ENCODE results near the gene HES3. TPM values are rescaled to one million over a fixed set of nuclear protein-coding genes. Genes with fewer than 3 reads are reported as not detected.

The HES3 gene
- polyA plus RNA-seq, 1 of the 3 experiments (the other 2 are of a cell fraction) = not detected

GRCh38 chr1:6261615-6261995, 17.6 kb downstream of the HES3 start (continued):
- no peak for TF ChIP-seq POLR2AphosphoS5 (IDR thresholded peaks at IDR 0.05; ENCODE audit: low read depth, low read length)
- no peak for TF ChIP-seq MXI1 (IDR thresholded peaks at IDR 0.05; ENCODE audit: low read depth, low read length)
- no peak for TF ChIP-seq PBX3 (IDR thresholded peaks at IDR 0.05)

- CTCF ChIA-PET = interaction anchor here (1.3 to 2.1 kb wide), 4 partner anchors 16 to 175 kb away, joined by 3 to 20 read pairs (median 4); no protein-coding TSS in a partner anchor
Measured at GRCh38 chr1:6262555-6263420, 18.8 kb downstream of the HES3 start.

More at GRCh38 chr1:6262555-6263420, 18.8 kb downstream of the HES3 start:
- H3K27ac ChIP-seq (ENCODE audit: low read depth in 2 of 2, low read length in 1 of 2) = peak overlapping the region in 1 of 2 experiments; percentile 22; a peak in 1 of 4 replicates
- TF ChIP-seq GATA2 (CRISPR knock-in tag; IDR thresholded peaks at IDR 0.05) (no peak), USF1 (IDR thresholded peaks at IDR 0.05; ENCODE audit: borderline replicate concordance, low read depth) (no peak), MAX (IDR thresholded peaks at IDR 0.05; ENCODE audit: low read depth) (no peak), FOXJ3 (CRISPR knock-in tag; IDR thresholded peaks at IDR 0.05) (no peak), REST (IDR thresholded peaks at IDR 0.05; ENCODE audit: low read depth, low read length) (no peak), RXRA (IDR thresholded peaks at IDR 0.05; ENCODE audit: borderline replicate concordance, low read depth) (no peak), ELF1 (IDR thresholded peaks at IDR 0.05) (no peak), EP300 (IDR thresholded peaks at IDR 0.05; ENCODE audit: borderline replicate concordance in 1 of 2, low read depth in 1 of 2, low read length in 1 of 2) (no peak), FOXM1 (IDR thresholded peaks at IDR 0.05; ENCODE audit: low read depth) (no peak), RAD21 (IDR thresholded peaks at IDR 0.05; ENCODE audit: low read length) (no peak), TAF1 (IDR thresholded peaks at IDR 0.05; ENCODE audit: borderline replicate concordance, low read depth, low read length) (no peak), RCOR1 (IDR thresholded peaks at IDR 0.05; ENCODE audit: low read length) (no peak), ZBTB33 (IDR thresholded peaks at IDR 0.05; ENCODE audit: borderline replicate concordance, low read depth) (no peak), GABPA (IDR thresholded peaks at IDR 0.05; ENCODE audit: low read depth) (no peak), EZH2phosphoT487 (IDR thresholded peaks at IDR 0.05; ENCODE audit: borderline replicate concordance, low read depth) (no peak), SIN3A (IDR thresholded peaks at IDR 0.05; ENCODE audit: borderline replicate concordance, low read depth, low read length) (no peak)
- no peak overlapping the region for H3K9ac ChIP-seq
- H3K9me2 ChIP-seq = no peaks in the 10 kb centered on the region
- no peak overlapping the region for H3K4me3 ChIP-seq (ENCODE audit: low read depth in 2 of 2, low read length in 1 of 2)
- POLR2A ChIA-PET = interaction anchor here (1.2 kb wide), 1 partner anchor 15 kb away, joined by 3 read pairs; no protein-coding TSS in a partner anchor
- no peaks in the 10 kb centered on the region for H3K79me2 ChIP-seq (ENCODE audit: insufficient read depth)
- H2AFZ ChIP-seq (ENCODE audit: low read depth) = no peak overlapping the region
- no peaks in the 10 kb centered on the region for H3F3A ChIP-seq (replicated peaks; ENCODE audit: insufficient read depth)
- no peaks in the 10 kb centered on the region for H3K9me3 ChIP-seq
- no peaks in the 10 kb centered on the region for H4K20me1 ChIP-seq (ENCODE audit: insufficient read depth)
- H3K36me3 ChIP-seq (replicated peaks in 1 of 2; ENCODE audit: control insufficient read depth in 1 of 2, insufficient read depth in 2 of 2, low read length in 1 of 2) = no peaks in the 10 kb centered on the region
- no peaks in the 10 kb centered on the region for H3K27me3 ChIP-seq (ENCODE audit: insufficient read depth)
- WGBS (ENCODE audit: low lambda C conversion rate) = 95% methylated on average over 8 of the region's 25 CpGs
- H3K4me2 ChIP-seq = no peak overlapping the region
- H3K4me1 ChIP-seq (ENCODE audit: control insufficient read depth in 1 of 2, insufficient read depth in 2 of 2, low read depth in 1 of 2, low read length in 1 of 2) = peaks cover 0 to 27% of the 10 kb centered on the region in 2 experiments; a peak in 1 of 4 replicates
- DNase-seq = no peak
